Measurements from ENCODE around the gene MBD3L4. TPM values are rescaled to one million over a fixed set of nuclear protein-coding genes. Genes with fewer than 3 reads are reported as not detected.
"Not testable (repeated sequence)": the region's sequence is repeated elsewhere in the genome, so short reads cannot be mapped to it uniquely, and the experiment has no call there.

Gene MBD3L4
- total RNA-seq, 6 experiments from 2014 or later, result not detected

DNA sequence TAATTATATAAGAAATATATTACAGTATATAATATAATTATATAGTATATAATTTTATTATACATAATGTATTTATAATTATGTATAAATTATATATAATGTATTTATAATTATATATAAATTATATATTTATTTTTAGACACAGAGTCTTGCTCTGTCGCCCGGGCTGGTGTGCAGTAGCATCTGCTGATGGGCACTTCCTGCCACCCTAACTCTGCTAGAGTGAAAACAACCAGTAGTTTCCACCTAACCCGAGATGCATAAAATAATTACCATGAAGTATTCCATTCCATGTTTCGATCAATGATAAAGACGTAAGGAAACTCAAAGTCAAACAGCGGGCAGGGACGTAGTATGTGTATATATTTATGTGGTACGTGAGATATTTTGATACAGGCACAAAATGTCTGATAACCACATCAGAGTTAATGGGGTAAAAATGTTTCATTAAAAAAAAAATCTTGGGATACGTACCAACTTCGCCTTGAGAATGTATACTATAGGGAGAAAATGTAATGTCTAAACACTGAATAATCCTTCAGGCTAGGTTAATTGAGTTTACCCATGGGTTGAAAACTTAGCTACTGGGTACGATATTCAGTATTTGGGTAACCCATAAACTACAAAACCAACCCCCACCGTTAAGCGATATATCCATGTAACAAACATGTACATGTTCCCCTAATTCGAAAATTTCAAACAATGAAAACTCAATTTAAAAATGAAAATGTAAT lies 14.8 kb upstream of the MBD3L4 start:
- H3K27me3 ChIP-seq; H3K9me3 ChIP-seq; H3K4me1 ChIP-seq; H3K36me3 ChIP-seq; H3K4me3 ChIP-seq; ATAC-seq; intact Hi-C loops (cut with DNase I); DNase-seq; H3K27ac ChIP-seq: not testable (repeated sequence)
- 94% methylated on average over 10 of the region's 14 CpGs for WGBS (ENCODE audit: insufficient coverage, low coverage, low lambda C conversion rate, missing lambda C conversion rate)

GRCh38 chr19:7052896-7053295 lies 12.9 kb upstream of the MBD3L4 start:
- H3K27me3 ChIP-seq; ATAC-seq; H3K9me3 ChIP-seq; DNase-seq; H3K4me3 ChIP-seq; H3K4me1 ChIP-seq; H3K27ac ChIP-seq; H3K36me3 ChIP-seq; intact Hi-C loops (cut with DNase I): not testable (repeated sequence)
- 83% methylated on average over 7 of the region's 7 CpGs for WGBS (ENCODE audit: insufficient coverage, low coverage, low lambda C conversion rate, missing lambda C conversion rate)

DNA sequence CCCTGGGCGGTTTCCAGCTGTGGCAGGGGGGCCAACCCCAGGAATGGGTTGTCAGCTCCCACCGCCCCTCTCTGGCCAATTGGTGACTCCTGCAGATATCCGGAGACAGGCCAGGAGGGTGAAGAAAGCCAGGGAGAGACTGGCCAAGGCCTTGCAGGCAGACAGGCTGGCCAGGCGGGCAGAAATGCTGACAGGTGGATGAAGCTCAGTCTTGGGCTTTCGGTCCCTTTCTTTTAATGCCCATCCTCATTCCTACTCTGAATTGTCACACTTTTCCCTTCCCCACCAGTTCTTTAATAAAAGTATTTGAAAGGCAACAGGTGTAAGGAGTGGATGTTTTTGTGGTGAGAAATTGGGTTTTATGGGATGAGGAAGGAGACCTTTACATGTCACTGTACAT lies 11.4 kb upstream of the MBD3L4 start:
- H3K4me3 ChIP-seq; H3K27ac ChIP-seq; H3K36me3 ChIP-seq; ATAC-seq; intact Hi-C loops (cut with DNase I); DNase-seq; H3K4me1 ChIP-seq; H3K9me3 ChIP-seq; H3K27me3 ChIP-seq: not testable (repeated sequence)
- no CpG with 5 or more reads among the region's 5 CpGs for WGBS (ENCODE audit: insufficient coverage, low coverage, low lambda C conversion rate, missing lambda C conversion rate)

- DNase-seq; H3K27me3 ChIP-seq; intact Hi-C loops (cut with DNase I); H3K4me3 ChIP-seq; H3K9me3 ChIP-seq; ATAC-seq; H3K4me1 ChIP-seq; H3K36me3 ChIP-seq; H3K27ac ChIP-seq: not testable (repeated sequence)
- WGBS (ENCODE audit: insufficient coverage, low coverage, low lambda C conversion rate, missing lambda C conversion rate), result no CpG with 5 or more reads among the region's 7 CpGs
These were observed 9.0 kb upstream of the MBD3L4 start, which contains the start of gene MBD3L2 for GRCh38 chr19:7049021-7049420. Gene MBD3L2, plus strand, starts transcription at chr19:7049321. Its CDS starts 53 bp downstream, at chr19:7049374.

GRCh38 chr19:7041563-7041962 lies 1.6 kb upstream of the MBD3L4 start:
- H3K27ac ChIP-seq; H3K36me3 ChIP-seq; ATAC-seq; DNase-seq; H3K9me3 ChIP-seq; intact Hi-C loops (cut with DNase I); H3K4me3 ChIP-seq; H3K27me3 ChIP-seq; H3K4me1 ChIP-seq: not testable (repeated sequence)
- no CpG with 5 or more reads among the region's 2 CpGs for WGBS (ENCODE audit: insufficient coverage, low coverage, low lambda C conversion rate, missing lambda C conversion rate)

DNA sequence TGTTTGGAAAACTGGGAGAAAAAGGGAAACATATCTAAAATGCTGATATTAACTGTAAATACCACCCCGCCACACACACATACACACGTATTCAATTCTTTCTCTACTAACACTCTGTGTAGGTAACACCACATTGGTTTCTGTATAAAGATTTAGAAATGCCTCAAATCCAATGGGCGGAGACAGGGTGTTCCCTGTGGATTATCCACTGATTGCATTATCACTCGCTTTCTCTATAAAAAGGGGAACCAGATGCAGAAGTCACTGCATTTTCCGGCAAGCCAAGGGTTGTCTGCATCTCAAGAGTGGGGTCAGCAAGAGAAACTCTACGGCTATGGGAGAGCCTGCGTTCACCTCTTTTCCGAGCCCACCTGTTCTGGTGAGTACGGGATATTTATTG lies 9.7 kb downstream of the MBD3L4 start, which contains the start of gene MBD3L5:
TSS of gene MBD3L5 (plus strand) at position 301 of the 400 bp plus-strand sequence. CDS start at position 335, 34 bp downstream.
- H3K27me3 ChIP-seq; ATAC-seq; H3K27ac ChIP-seq; H3K36me3 ChIP-seq; H3K9me3 ChIP-seq; intact Hi-C loops (cut with DNase I); H3K4me3 ChIP-seq; H3K4me1 ChIP-seq; DNase-seq: not testable (repeated sequence)
- no CpG with 5 or more reads among the region's 9 CpGs for WGBS (ENCODE audit: insufficient coverage, low coverage, low lambda C conversion rate, missing lambda C conversion rate)

DNA sequence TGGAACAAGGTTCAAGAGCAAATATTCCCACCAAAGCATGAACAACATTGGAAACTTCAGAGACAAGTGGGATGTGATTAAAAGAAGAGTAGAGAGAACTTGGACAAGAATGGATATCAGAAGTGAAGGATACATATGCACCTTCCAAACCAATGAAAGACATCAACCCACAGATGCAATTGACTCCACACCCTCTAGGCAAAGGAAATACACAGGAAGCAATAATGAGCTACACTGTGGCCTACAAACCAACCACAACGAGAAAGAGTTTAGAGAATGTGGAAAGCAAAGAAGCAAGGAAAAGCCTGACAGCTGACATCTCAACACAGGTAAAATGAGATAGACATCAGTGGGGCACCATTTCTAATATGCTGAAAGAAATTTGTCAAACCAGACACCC lies 11.2 kb downstream of the MBD3L4 start:
- H3K27ac ChIP-seq; H3K4me1 ChIP-seq; ATAC-seq; intact Hi-C loops (cut with DNase I); H3K4me3 ChIP-seq; H3K27me3 ChIP-seq; DNase-seq; H3K9me3 ChIP-seq; H3K36me3 ChIP-seq: not testable (repeated sequence)
- WGBS (ENCODE audit: insufficient coverage, low coverage, low lambda C conversion rate, missing lambda C conversion rate), result no CpG with 5 or more reads among the region's 1 CpG

- H3K4me1 ChIP-seq; H3K27ac ChIP-seq; H3K4me3 ChIP-seq; intact Hi-C loops (cut with DNase I); H3K27me3 ChIP-seq; DNase-seq; H3K36me3 ChIP-seq; ATAC-seq; H3K9me3 ChIP-seq: not testable (repeated sequence)
- WGBS (ENCODE audit: insufficient coverage, low coverage, low lambda C conversion rate, missing lambda C conversion rate), result no CpG with 5 or more reads among the region's 6 CpGs
These were observed 18.6 kb downstream of the MBD3L4 start, which contains the start of gene MBD3L2B for GRCh38 chr19:7021331-7021730. Gene MBD3L2B, minus strand, starts transcription at chr19:7021431. Its CDS starts 34 bp downstream, at chr19:7021397.

All from right lobe of liver (tissue), 6 donors.